K562 (cell line): ENCODE results near the gene SMIM29. TPM values are rescaled to one million over a fixed set of nuclear protein-coding genes. Genes with fewer than 3 reads are reported as not detected.

Source experiments
- BCOR ChIP-seq: fragments of 450-650 bp; IDR thresholded peaks from 2 replicates; pipeline ENCODE4 v1.6.1; 2016
- CBX5 ChIP-seq: IDR thresholded peaks from 2 replicates; pipeline ENCODE4 v1.6.1; 2014; ENCODE audit warnings: low read depth, borderline replicate concordance
- EGR1 ChIP-seq: fragments of 450-650 bp; conservative IDR thresholded peaks from 2 replicates; pipeline ENCODE4 v1.6.1; 2017; ENCODE audit warnings: mild to moderate bottlenecking
- GABPB2 ChIP-seq: fragments of 250-450 bp; sonication (Bioruptor Pico); conservative IDR thresholded peaks from 2 replicates; pipeline ENCODE4 v1.5.1; 2021; ENCODE audit warnings: mild to moderate bottlenecking
- KLF1 ChIP-seq: fragments of 450-650 bp; IDR thresholded peaks from 2 replicates; pipeline ENCODE4 v1.6.1; 2016; ENCODE audit warnings: missing genetic modification characterization, missing compliant biosample characterization
- MTA1 ChIP-seq: fragments of 450-650 bp; IDR thresholded peaks from 2 replicates; pipeline ENCODE4 v1.6.1; 2017; ENCODE audit warnings: borderline replicate concordance
- NCOA1 ChIP-seq: fragments of 450-650 bp; IDR thresholded peaks from 2 replicates; pipeline ENCODE4 v1.6.1; 2016; ENCODE audit warnings: low read depth
- NFE2 ChIP-seq: IDR thresholded peaks from 2 replicates; pipeline ENCODE4 v1.6.1; 2014; ENCODE audit warnings: antibody characterized with exemption, low read depth
- RBFOX2 ChIP-seq: fragments of 200-400 bp; formaldehyde crosslinking; IDR thresholded peaks from 2 replicates; pipeline ENCODE4 v1.6.1; 2017; ENCODE audit warnings: low read depth, mild to moderate bottlenecking, low read length, moderate library complexity
- RBM34 ChIP-seq: fragments of 200-400 bp; formaldehyde crosslinking; IDR thresholded peaks from 2 replicates; pipeline ENCODE4 v1.6.1; 2018; ENCODE audit warnings: low read length, borderline replicate concordance; ENCODE audit not compliant: insufficient read depth
- RCOR1 ChIP-seq, 2 experiments: IDR thresholded peaks; 2 replicates each; pipeline ENCODE4 v1.6.1; 2012; ENCODE audit warnings: low read depth in 2 of 2, low read length in 2 of 2, borderline replicate concordance in 1 of 2, improper control_type of control experiment in 1 of 2
- SIX5 ChIP-seq, 2 experiments: IDR thresholded peaks; 2 replicates each; pipeline ENCODE4 v1.6.1; 2011; ENCODE audit warnings: low read length in 2 of 2, borderline replicate concordance in 1 of 2, low read depth in 1 of 2, mild to moderate bottlenecking in 1 of 2, moderate library complexity in 1 of 2; ENCODE audit not compliant: insufficient read depth in 1 of 2
- SMC3 ChIP-seq: conservative IDR thresholded peaks from 2 replicates; pipeline ENCODE4 v1.6.1; 2011; ENCODE audit warnings: low read depth, low read length, improper control_type of control experiment; ENCODE audit not compliant: insufficient read depth
- SP2 ChIP-seq: IDR thresholded peaks from 2 replicates; pipeline ENCODE4 v1.6.1; 2011; ENCODE audit warnings: mild to moderate bottlenecking, low read depth, low read length, moderate library complexity; ENCODE audit not compliant: poor library complexity, severe bottlenecking; ENCODE audit errors: extremely low read depth
- ZNF263 ChIP-seq: sonication (generic); formaldehyde crosslinking; IDR thresholded peaks from 2 replicates; pipeline ENCODE4 v1.8.0; 2022; ENCODE audit warnings: mild to moderate bottlenecking, missing genetic modification reagents, borderline replicate concordance
- polyA plus RNA-seq, 8 experiments: library from polyadenylated mRNA; depleted of rRNA in 4 of 8; stranded (reverse) in 5 of 8; unstranded in 3 of 8; fragments of >200 nt; fragmentation: Nextera tagmentation in 2 of 8; fragmentation: Illumina TruSeq in 1 of 8; extraction: Ambion mirVana in 2 of 8; extraction: Trizol in 1 of 8; gene quantifications; 2 replicates each; pipeline versions ENCODE4 v1.2.1 to v1.2.3, GENCODE V29; 2011 to 2014; ENCODE audit warnings: inconsistent platforms in 1 of 8, missing spikeins in 1 of 8
- total RNA-seq, 7 experiments: library from RNA; depleted of rRNA in 6 of 7; stranded (reverse); fragments of >200 nt in 6 of 7; fragmentation: Illumina TruSeq in 2 of 7; extraction: Trizol in 2 of 7; gene quantifications; 2 replicates each; pipeline versions ENCODE4 v1.2.1 to v1.2.3, GENCODE V29; 2011 to 2021; ENCODE audit warnings: low replicate concordance in 1 of 7
- TF ChIP-seq, protein P1 (sequence below): fragments of 250-450 bp; sonication (Bioruptor Pico); IDR thresholded peaks from 2 replicates; pipeline ENCODE4 v1.8.0; 2022; ENCODE audit warnings: moderate library complexity, mild to moderate bottlenecking, inconsistent platforms
- TF ChIP-seq, protein P2 (sequence below), 2 experiments: fragments of 450-650 bp; formaldehyde crosslinking in 1 of 2; IDR thresholded peaks; 2 replicates each; pipeline versions ENCODE4 v1.4.0 to v1.6.1; 2014 to 2020; ENCODE audit warnings: mild to moderate bottlenecking in 2 of 2, borderline replicate concordance in 1 of 2, low read depth in 1 of 2
- TF ChIP-seq, protein P3 (sequence below): sonication (generic); formaldehyde crosslinking; IDR thresholded peaks from 2 replicates; pipeline ENCODE4 v1.9.0; 2022; ENCODE audit warnings: mild to moderate bottlenecking, missing genetic modification reagents

SMIM29 gene
- total and polyA plus RNA-seq, 9 of the 15 experiments (the other 6 are each of a cell fraction or from before 2014, with no cell fraction given), result 6.5 to 36.7 (median 20.9) TPM

DNA sequence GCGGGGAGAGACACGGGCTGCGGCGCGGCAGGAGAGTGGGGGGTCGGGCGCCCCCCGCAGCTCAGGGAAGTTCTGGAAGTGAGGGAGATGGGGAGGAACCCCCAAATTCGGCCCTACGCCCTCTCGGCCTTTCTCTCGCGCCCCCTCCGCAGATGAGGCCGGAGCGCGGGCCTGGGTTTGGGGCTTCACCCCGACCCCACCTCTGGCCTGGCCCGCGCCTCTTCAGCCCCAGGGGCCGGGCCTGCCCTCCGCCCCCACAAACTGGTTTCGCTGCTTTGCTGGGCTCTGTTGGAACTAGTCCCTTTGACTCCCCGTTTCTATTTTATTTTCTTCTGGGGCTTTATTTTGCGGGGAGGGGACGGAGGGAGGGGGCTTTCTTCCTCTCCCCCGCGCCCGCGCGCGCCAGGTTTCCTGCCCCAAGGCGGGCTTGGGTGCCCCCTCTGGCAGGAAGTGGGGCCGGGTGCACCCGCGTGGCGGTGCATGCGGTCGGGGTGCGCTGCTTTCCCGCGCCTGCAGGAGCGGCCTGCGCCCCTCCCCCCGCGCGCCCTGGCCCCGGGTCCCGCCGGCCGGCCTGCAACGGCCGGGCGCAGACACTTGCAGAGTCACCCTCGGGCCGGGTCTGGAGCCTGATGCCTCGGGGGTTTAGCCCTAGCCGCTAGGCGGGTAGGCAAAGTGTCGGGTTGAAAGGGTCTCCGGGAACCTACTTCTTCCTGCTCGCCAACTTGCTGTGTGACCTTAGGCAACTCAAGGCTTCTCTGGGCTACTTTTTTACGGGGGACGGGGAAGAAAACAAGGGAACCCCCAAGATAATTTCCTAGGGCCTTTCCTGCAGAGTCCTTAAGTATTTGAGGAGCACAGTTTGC lies 10.9 kb downstream of the SMIM29 start (continued):
- TF ChIP-seq BCOR (peak; percentile 78), SP2 (no peak), ZNF263 (CRISPR knock-in tag) (peak; percentile 59; the same call in 1 of the 2 replicates), EGR1 (peak; percentile 89), MTA1 (peak; percentile 56; the same call in 1 of the 2 replicates), KLF1 (no peak), RBM34 (no peak), SIX5 (IDR thresholded peaks at IDR 0.05; ENCODE audit: borderline replicate concordance in 1 of 2, insufficient read depth in 1 of 2, low read depth in 1 of 2, low read length in 2 of 2) (no peak), RCOR1 (IDR thresholded peaks at IDR 0.05; ENCODE audit: borderline replicate concordance in 1 of 2, low read depth in 2 of 2, low read length in 2 of 2) (peak in 1 of 2 experiments; percentile 80; a peak in 2 of 4 replicates), RBFOX2 (peak; percentile 94), NCOA1 (no peak), NFE2 (peak; percentile 46), SMC3 (peak; percentile 28; the same call in 1 of the 2 replicates), GABPB2 (CRISPR knock-in tag) (no peak), CBX5 (peak; percentile 75; the same call in 1 of the 2 replicates)
- TF ChIP-seq, protein P1, sequence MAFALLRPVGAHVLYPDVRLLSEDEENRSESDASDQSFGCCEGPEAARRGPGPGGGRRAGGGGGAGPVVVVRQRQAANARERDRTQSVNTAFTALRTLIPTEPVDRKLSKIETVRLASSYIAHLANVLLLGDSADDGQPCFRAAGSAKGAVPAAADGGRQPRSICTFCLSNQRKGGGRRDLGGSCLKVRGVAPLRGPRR (CRISPR knock-in tag), result no peak
- TF ChIP-seq, protein P2, sequence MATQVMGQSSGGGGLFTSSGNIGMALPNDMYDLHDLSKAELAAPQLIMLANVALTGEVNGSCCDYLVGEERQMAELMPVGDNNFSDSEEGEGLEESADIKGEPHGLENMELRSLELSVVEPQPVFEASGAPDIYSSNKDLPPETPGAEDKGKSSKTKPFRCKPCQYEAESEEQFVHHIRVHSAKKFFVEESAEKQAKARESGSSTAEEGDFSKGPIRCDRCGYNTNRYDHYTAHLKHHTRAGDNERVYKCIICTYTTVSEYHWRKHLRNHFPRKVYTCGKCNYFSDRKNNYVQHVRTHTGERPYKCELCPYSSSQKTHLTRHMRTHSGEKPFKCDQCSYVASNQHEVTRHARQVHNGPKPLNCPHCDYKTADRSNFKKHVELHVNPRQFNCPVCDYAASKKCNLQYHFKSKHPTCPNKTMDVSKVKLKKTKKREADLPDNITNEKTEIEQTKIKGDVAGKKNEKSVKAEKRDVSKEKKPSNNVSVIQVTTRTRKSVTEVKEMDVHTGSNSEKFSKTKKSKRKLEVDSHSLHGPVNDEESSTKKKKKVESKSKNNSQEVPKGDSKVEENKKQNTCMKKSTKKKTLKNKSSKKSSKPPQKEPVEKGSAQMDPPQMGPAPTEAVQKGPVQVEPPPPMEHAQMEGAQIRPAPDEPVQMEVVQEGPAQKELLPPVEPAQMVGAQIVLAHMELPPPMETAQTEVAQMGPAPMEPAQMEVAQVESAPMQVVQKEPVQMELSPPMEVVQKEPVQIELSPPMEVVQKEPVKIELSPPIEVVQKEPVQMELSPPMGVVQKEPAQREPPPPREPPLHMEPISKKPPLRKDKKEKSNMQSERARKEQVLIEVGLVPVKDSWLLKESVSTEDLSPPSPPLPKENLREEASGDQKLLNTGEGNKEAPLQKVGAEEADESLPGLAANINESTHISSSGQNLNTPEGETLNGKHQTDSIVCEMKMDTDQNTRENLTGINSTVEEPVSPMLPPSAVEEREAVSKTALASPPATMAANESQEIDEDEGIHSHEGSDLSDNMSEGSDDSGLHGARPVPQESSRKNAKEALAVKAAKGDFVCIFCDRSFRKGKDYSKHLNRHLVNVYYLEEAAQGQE (IDR thresholded peaks at IDR 0.05; ENCODE audit: borderline replicate concordance), result peak; percentile 48; the same call in 1 of the 2 replicates
- TF ChIP-seq, protein P2 (CRISPR knock-in tag; IDR thresholded peaks at IDR 0.05; ENCODE audit: low read depth), result no peak; the same call in 1 of the 2 replicates
- TF ChIP-seq, protein P3, sequence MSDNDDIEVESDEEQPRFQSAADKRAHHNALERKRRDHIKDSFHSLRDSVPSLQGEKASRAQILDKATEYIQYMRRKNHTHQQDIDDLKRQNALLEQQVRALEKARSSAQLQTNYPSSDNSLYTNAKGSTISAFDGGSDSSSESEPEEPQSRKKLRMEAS (CRISPR knock-in tag), result peak; percentile 99
